Right lobe of liver (tissue), 4 donors: ENCODE data around the gene CCDC86.

Experiments used
- POLR2A ChIP-seq: fragments of 450-650 bp; IDR thresholded peaks from one replicate; pipeline ENCODE4 v1.6.1; 2017; ENCODE audit warnings: antibody characterized with exemption, mild to moderate bottlenecking
- TF ChIP-seq, protein P1 (sequence below), 4 donors: fragments of 200-600 bp in 3 of 4; fragments of 450-650 bp in 1 of 4; IDR thresholded peaks; one replicate each; pipeline versions ENCODE4 v1.5.1 to v1.8.0; 2016 to 2022; ENCODE audit warnings: antibody characterized with exemption in 4 of 4, mild to moderate bottlenecking in 2 of 4
- donor health status: DM: no; HTN: no; CAD: no.
- donor health status: DM: no; HTN: no; CAD: no.
- donor health status: DM: no; HTN: yes; CAD: no.

DNA sequence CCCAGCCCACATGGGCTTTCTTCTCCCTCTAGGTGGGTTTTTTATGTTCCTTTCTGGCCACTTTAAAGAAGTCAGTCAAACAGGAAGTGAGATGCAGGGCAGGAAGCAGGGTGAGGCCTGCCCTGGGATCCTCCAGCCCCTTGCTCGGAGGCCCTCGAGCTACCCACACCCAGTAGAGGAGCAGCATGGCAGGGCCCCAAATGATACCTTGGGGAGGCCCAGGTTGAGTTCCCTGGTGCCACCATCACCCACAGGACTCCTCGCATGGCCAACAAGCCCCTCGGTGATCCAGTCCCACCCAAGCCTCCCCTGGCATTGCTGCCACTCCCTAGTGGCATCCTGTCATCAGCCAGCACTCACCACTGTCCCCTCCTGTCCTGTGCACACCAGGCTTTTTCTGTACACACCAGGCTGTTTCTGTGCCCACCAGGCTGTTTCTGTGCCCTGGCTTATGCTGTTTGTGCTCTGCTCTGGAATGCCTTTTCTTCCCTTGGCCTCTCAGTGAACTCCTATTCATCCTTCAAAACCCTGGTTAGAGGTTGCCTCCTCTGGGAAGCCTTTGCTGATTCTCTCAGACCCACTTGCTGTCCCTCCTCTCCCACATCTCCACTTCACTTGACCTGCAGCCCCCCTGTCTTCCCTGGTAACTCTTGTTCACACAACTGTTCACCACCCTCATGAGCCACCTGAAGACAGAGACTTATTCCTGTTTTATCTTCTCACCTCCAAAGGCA lies 17.0 kb downstream of the CCDC86 start:
- TF ChIP-seq, protein P1, sequence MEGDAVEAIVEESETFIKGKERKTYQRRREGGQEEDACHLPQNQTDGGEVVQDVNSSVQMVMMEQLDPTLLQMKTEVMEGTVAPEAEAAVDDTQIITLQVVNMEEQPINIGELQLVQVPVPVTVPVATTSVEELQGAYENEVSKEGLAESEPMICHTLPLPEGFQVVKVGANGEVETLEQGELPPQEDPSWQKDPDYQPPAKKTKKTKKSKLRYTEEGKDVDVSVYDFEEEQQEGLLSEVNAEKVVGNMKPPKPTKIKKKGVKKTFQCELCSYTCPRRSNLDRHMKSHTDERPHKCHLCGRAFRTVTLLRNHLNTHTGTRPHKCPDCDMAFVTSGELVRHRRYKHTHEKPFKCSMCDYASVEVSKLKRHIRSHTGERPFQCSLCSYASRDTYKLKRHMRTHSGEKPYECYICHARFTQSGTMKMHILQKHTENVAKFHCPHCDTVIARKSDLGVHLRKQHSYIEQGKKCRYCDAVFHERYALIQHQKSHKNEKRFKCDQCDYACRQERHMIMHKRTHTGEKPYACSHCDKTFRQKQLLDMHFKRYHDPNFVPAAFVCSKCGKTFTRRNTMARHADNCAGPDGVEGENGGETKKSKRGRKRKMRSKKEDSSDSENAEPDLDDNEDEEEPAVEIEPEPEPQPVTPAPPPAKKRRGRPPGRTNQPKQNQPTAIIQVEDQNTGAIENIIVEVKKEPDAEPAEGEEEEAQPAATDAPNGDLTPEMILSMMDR (IDR thresholded peaks at IDR 0.05), result no peak
- no peak for TF ChIP-seq POLR2A
